ENCODE results near the gene LRRN2.

Gene LRRN2

GRCh38 chr1:204688776-204689175 lies 3.2 kb upstream of the LRRN2 start:
- no peak for DNase-seq

GRCh38 chr1:204688007-204688406 lies 2.5 kb upstream of the LRRN2 start:
- DNase-seq: no peak

- DNase-seq: no peak
These were observed 835 bp downstream of the LRRN2 start for GRCh38 chr1:204684571-204685235.

GRCh38 chr1:204684206-204684570 lies 1.4 kb downstream of the LRRN2 start:
- DNase-seq: no peak

GRCh38 chr1:204683284-204684205 lies 2.0 kb downstream of the LRRN2 start:
- no peak for DNase-seq

- DNase-seq: no peak
These were observed 5.1 kb downstream of the LRRN2 start for GRCh38 chr1:204680461-204680860.

- no peak for DNase-seq
These were observed 5.5 kb downstream of the LRRN2 start for GRCh38 chr1:204680051-204680450.

- DNase-seq: no peak
These were observed 6.6 kb downstream of the LRRN2 start for GRCh38 chr1:204678721-204679475.

- no peak for DNase-seq
These were observed 7.7 kb downstream of the LRRN2 start for GRCh38 chr1:204677864-204678263.

- DNase-seq: no peak
These were observed 9.5 kb downstream of the LRRN2 start for GRCh38 chr1:204676043-204676442.

- no peak for DNase-seq
These were observed 11.5 kb downstream of the LRRN2 start for GRCh38 chr1:204673909-204674649.

GRCh38 chr1:204673209-204673608 lies 12.3 kb downstream of the LRRN2 start:
- no peak for DNase-seq

- DNase-seq: no peak
These were observed 12.9 kb downstream of the LRRN2 start for GRCh38 chr1:204672482-204673121.

GRCh38 chr1:204672069-204672468 lies 13.5 kb downstream of the LRRN2 start:
- DNase-seq: no peak

GRCh38 chr1:204670152-204670927 lies 15.2 kb downstream of the LRRN2 start:
- DNase-seq: no peak

- no peak for DNase-seq
These were observed 16.0 kb downstream of the LRRN2 start for GRCh38 chr1:204669579-204669978.

GRCh38 chr1:204664384-204664651 lies 21.2 kb downstream of the LRRN2 start:
- no peak for DNase-seq

GRCh38 chr1:204663644-204664383 lies 21.7 kb downstream of the LRRN2 start:
- no peak for DNase-seq

GRCh38 chr1:204662530-204662929 lies 23.0 kb downstream of the LRRN2 start:
- DNase-seq: no peak

- no peak for DNase-seq
These were observed 25.0 kb downstream of the LRRN2 start for GRCh38 chr1:204660509-204660908.

- DNase-seq: no peak
These were observed 26.5 kb downstream of the LRRN2 start for GRCh38 chr1:204659056-204659455.

Measured in stimulated activated CD4-positive, alpha-beta T cell treated with anti-CD3 and anti-CD28 coated beads, Interleukin-4, amount 100 ng/mL, for 4 hours (primary cell).